Uterus (tissue), 2 donors: ENCODE results near the gene VPS26B.
"Not testable (repeated sequence)": the region's sequence is repeated elsewhere in the genome, so short reads cannot be mapped to it uniquely, and the experiment has no call there.

ENCODE experiments used
- POLR2A ChIP-seq, 2 donors: fragments of 450-650 bp; IDR thresholded peaks; one replicate each; pipeline ENCODE4 v1.6.1; 2016; ENCODE audit warnings: antibody characterized with exemption in 2 of 2, mild to moderate bottlenecking in 1 of 2, moderate library complexity in 1 of 2
- TF ChIP-seq, protein P1 (sequence below), 4 experiments: fragments of 200-600 bp in 2 of 4; fragments of 450-650 bp in 2 of 4; sonication (generic) in 2 of 4; IDR thresholded peaks; one replicate each; pipeline ENCODE4 v1.5.1; 2016 to 2019; ENCODE audit warnings: antibody characterized with exemption in 4 of 4, mild to moderate bottlenecking in 2 of 4, moderate library complexity in 1 of 4

DNA sequence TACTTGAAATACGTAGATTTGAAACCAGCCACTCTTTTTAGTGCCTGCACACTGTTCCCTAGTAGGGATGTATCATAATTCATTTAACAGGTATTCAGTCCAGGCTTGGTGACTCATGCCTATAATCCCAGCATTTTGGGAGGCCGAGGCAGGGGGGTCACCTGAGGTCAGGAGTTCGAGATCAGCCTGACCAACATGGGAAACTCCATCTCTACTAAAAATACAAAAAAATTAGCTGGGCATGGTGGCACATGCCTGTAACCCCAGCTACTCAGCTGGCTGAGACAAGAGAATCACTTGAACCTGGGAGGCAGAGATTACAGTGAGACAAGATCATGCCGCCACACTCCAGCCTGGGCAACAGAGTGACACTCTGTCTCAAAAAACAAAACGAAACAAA, 59.9 kb downstream of the VPS26B start:
- TF ChIP-seq, protein P1, sequence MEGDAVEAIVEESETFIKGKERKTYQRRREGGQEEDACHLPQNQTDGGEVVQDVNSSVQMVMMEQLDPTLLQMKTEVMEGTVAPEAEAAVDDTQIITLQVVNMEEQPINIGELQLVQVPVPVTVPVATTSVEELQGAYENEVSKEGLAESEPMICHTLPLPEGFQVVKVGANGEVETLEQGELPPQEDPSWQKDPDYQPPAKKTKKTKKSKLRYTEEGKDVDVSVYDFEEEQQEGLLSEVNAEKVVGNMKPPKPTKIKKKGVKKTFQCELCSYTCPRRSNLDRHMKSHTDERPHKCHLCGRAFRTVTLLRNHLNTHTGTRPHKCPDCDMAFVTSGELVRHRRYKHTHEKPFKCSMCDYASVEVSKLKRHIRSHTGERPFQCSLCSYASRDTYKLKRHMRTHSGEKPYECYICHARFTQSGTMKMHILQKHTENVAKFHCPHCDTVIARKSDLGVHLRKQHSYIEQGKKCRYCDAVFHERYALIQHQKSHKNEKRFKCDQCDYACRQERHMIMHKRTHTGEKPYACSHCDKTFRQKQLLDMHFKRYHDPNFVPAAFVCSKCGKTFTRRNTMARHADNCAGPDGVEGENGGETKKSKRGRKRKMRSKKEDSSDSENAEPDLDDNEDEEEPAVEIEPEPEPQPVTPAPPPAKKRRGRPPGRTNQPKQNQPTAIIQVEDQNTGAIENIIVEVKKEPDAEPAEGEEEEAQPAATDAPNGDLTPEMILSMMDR (IDR thresholded peaks at IDR 0.05): not testable (repeated sequence)
- not testable (repeated sequence) for TF ChIP-seq POLR2A (IDR thresholded peaks at IDR 0.05)
